Neutrophil (primary cell): Measurements from ENCODE around the gene DECR2.

Experiments used
- H3K27ac ChIP-seq: fragments of 200-600 bp; sonication (generic); 2 replicates; pipeline ENCODE4 v1.5.1; 2016; ENCODE audit warnings: mild to moderate bottlenecking, moderate library complexity
- H3K27me3 ChIP-seq: fragments of 200-600 bp; sonication (generic); 2 replicates; pipeline ENCODE4 v1.6.0; 2016; ENCODE audit warnings: mild to moderate bottlenecking
- H3K36me3 ChIP-seq: fragments of 200-600 bp; sonication (generic); 2 replicates; pipeline ENCODE4 v1.5.1; 2017
- H3K4me1 ChIP-seq, 2 experiments: fragments of 200-600 bp in 1 of 2; sonication (generic) in 1 of 2; 1 replicate in 1 of 2; 2 replicates in 1 of 2; pipeline versions ENCODE4 v1.5.1 to v1.6.1; 2013 to 2016; ENCODE audit warnings: low read depth in 1 of 2, low read length in 1 of 2, mild to moderate bottlenecking in 1 of 2, moderate library complexity in 1 of 2; ENCODE audit not compliant: control insufficient read depth in 1 of 2, insufficient read depth in 1 of 2
- H3K4me3 ChIP-seq, 2 experiments: fragments of 200-600 bp in 1 of 2; sonication (generic) in 1 of 2; 1 replicate in 1 of 2; 2 replicates in 1 of 2; pipeline ENCODE4 v1.5.1; 2013 to 2016; ENCODE audit warnings: low read depth in 1 of 2, low read length in 1 of 2, mild to moderate bottlenecking in 1 of 2, moderate library complexity in 1 of 2
- H3K9me3 ChIP-seq: fragments of 200-600 bp; sonication (generic); 2 replicates; pipeline ENCODE4 v1.5.1; 2016
- TF ChIP-seq, protein P1 (sequence below): fragments of 200-600 bp; sonication (generic); IDR thresholded peaks from 2 replicates; pipeline ENCODE4 v1.5.1; 2016; ENCODE audit warnings: antibody characterized with exemption

Gene DECR2

DNA sequence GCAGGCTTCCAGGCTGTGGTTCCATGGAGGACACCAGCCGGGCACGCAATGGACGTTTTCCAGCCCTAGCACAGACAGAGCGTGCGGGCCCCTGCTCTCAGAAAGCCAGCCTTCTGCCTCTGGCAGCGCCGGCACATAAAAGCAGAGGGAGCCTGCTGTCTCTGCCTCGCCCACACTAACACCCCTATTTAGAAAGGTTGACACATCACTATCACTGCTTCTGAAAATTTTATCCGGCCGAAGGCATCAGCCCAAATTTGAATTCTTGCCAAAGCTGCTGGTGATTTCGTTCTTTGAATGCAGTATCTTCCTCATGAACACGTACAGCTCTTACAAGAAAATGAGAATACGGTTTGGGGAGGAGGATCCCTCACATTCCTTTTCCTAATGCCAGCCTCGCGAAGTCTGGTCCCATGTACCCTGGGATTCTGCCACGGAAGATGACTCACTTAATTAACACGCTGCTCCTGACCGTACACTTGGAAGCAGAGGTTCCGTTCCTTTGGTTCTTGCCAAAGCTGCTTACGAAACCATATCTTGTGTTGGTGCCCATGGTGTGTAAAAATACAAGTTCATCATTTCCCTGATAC lies 22.4 kb downstream of the DECR2 start:
- Histone ChIP-seq H3K27ac (no peak overlapping the region), H3K4me1 (peaks cover 19 to 26% of the 10 kb centered on the region in 2 experiments), H3K4me3 (no peak overlapping the region), H3K36me3 (no peaks in the 10 kb centered on the region), H3K27me3 (peaks cover 47% of the 10 kb centered on the region), H3K9me3 (no peaks in the 10 kb centered on the region)
- TF ChIP-seq, protein P1, sequence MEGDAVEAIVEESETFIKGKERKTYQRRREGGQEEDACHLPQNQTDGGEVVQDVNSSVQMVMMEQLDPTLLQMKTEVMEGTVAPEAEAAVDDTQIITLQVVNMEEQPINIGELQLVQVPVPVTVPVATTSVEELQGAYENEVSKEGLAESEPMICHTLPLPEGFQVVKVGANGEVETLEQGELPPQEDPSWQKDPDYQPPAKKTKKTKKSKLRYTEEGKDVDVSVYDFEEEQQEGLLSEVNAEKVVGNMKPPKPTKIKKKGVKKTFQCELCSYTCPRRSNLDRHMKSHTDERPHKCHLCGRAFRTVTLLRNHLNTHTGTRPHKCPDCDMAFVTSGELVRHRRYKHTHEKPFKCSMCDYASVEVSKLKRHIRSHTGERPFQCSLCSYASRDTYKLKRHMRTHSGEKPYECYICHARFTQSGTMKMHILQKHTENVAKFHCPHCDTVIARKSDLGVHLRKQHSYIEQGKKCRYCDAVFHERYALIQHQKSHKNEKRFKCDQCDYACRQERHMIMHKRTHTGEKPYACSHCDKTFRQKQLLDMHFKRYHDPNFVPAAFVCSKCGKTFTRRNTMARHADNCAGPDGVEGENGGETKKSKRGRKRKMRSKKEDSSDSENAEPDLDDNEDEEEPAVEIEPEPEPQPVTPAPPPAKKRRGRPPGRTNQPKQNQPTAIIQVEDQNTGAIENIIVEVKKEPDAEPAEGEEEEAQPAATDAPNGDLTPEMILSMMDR: no peak

DNA sequence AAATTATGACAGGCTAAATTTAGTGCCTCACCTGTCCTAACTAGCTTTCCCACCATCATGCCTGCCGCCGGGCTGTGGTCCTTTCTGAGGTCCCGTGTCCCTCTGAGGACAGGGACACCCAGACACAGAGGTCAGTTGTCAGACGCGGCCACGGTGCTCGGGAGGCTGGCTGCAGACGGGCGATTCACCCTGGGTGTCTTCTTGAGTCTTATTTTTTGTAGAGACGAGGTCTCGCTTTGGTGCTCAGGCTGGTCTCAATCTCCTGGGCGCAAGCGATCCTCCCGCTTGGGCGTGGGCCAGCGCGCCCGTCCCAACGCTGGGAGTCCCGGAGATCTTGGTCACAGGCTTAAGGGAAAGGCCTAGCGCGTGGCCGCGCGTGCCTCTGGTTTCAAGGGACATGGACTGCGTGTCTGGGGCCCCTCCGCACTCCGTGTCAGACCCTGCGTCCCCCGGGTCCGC lies 23.0 kb downstream of the DECR2 start:
- no peak overlapping the region for H3K27ac ChIP-seq
- H3K4me1 ChIP-seq: peaks cover 19 to 26% of the 10 kb centered on the region in 2 experiments
- H3K36me3 ChIP-seq: no peaks in the 10 kb centered on the region
- H3K27me3 ChIP-seq: peaks cover 47% of the 10 kb centered on the region
- H3K4me3 ChIP-seq: peak overlapping the region; percentile 87 to 97
- TF ChIP-seq, protein P1: no peak
- no peaks in the 10 kb centered on the region for H3K9me3 ChIP-seq

DNA sequence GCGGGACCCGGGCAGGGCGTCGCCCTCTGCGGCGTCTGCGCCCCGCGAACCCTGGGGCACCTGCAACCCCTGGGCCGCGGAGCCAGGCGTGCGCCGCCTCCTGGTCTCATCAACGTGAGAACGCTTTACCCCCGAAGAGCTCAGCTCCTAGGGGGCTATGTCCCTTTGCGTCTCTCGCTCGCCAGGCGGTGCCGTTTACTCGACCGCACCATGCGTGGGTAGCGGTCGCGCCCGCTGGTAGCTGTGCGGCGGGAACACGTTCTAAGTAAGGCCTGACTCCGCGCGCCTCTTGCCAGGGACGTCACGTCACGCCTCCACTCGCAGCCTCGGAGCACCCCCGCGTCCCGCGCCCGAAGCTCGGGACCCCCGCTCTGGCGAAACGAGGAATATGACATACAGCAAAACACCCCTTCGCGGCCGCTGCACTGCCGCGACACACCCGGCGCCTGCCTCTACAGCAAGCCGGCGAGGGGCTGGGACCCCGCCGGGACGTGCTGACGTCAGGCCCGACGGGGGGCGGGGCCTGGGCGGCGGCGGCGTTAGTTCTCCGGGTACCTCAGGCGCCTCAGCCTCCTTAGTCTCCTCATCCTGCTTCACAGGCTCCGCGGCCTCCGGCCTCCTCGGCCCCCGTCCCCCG lies 23.5 kb downstream of the DECR2 start, which contains the start of gene RAB11FIP3:
RAB11FIP3 (plus strand) TSS at position 568 of the 637 bp plus-strand sequence. CDS start 358 bp downstream, outside the sequence.
- Histone ChIP-seq H3K27ac (peak within 1 kb of the TSS; percentile 47), H3K4me3 (peak within 1 kb of the TSS; percentile 87 to 97), H3K9me3 (no peaks in the 10 kb centered on the region), H3K4me1 (peaks cover 19 to 26% of the 10 kb centered on the region in 2 experiments), H3K27me3 (peaks cover 47% of the 10 kb centered on the region), H3K36me3 (no peaks in the 10 kb centered on the region)
- TF ChIP-seq, protein P1: peak; percentile 27

DNA sequence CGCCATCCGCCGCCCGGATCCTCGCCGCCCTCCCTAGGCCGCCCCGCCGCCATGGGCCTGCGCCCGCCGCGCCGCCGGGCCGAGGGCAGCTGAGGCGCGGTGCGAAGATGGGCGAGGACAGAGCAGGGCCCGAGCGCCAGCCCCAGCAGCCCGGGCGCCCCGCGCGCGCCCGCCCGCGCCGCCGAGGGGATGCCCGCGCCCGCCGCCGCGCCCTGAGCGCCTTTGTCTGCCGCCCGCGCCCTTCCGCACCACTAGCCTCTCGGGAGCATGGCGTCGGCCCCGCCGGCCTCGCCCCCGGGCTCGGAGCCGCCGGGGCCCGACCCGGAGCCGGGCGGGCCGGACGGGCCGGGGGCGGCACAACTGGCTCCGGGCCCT lies 24.0 kb downstream of the DECR2 start:
- Histone ChIP-seq H3K4me3 (peak overlapping the region; percentile 87 to 97), H3K27me3 (peaks cover 47% of the 10 kb centered on the region), H3K4me1 (peaks cover 19 to 26% of the 10 kb centered on the region in 2 experiments), H3K9me3 (no peaks in the 10 kb centered on the region), H3K36me3 (no peaks in the 10 kb centered on the region), H3K27ac (peak overlapping the region; percentile 47)
- TF ChIP-seq, protein P1: no peak

DNA sequence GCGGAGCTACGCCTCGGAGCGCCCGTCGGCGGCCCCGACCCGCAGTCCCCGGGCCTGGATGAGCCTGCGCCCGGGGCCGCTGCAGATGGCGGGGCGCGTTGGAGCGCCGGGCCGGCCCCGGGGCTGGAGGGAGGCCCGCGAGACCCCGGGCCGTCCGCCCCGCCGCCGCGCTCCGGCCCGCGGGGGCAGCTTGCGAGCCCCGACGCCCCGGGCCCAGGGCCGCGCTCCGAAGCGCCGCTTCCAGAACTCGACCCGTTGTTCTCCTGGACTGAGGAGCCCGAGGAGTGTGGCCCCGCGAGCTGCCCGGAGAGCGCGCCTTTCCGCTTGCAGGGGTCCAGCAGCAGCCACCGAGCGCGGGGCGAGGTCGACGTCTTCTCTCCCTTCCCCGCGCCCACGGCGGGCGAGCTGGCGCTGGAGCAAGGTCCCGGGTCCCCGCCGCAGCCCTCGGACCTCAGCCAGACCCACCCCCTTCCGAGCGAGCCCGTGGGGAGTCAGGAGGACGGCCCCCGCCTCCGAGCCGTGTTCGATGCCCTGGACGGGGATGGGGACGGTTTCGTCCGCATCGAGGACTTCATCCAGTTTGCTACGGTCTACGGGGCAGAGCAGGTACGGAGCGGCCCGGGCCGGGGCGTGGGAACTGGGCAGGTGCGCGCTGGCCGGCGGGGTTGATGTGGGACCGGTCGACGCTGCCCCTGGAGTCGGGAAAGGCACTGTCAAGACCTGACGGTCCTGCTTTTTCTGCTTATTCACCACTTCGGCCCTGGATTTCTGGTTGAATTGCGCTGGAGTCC lies 24.6 kb downstream of the DECR2 start:
- no peaks in the 10 kb centered on the region for H3K36me3 ChIP-seq
- H3K9me3 ChIP-seq: no peaks in the 10 kb centered on the region
- H3K4me3 ChIP-seq: peak overlapping the region; percentile 60 to 87
- TF ChIP-seq, protein P1: no peak
- H3K27me3 ChIP-seq: peaks cover 47% of the 10 kb centered on the region
- peaks cover 19 to 26% of the 10 kb centered on the region in 2 experiments for H3K4me1 ChIP-seq
- no peak overlapping the region for H3K27ac ChIP-seq
